NCI-H2227 (cell line): ENCODE data around the gene SEZ6L.

Experiments used
- DNase-seq: peaks from one replicate; lab custom pipeline; 2025; ENCODE audit not compliant: unreplicated experiment; lab: John Stamatoyannopoulos, UW

Gene SEZ6L

GRCh38 chr22:26239581-26239980 lies 70.3 kb downstream of the SEZ6L start:
- no peak for DNase-seq

- DNase-seq: no peak
Observed at GRCh38 chr22:26241361-26241760, 72.1 kb downstream of the SEZ6L start.

- peak; percentile 17 for DNase-seq
Observed at GRCh38 chr22:26245001-26245400, 75.7 kb downstream of the SEZ6L start.

DNA sequence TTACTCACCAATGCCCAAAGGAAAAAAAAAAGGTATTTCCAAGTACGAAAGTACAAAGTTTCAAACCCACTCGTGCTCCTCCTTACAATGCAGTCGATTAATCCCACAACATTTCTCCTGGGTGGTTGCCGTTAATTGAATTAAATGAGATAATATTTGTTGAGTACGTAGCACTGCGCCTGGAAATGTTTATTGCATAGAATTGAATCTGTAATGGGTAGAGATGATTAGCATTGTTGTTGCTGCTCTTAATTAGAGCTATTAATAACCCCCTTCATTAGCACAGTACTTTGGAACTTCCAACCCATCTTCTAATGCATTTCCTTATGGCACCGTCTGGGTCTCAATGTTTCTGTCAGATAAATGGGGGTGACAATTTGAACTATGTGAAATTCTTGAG lies 77.3 kb downstream of the SEZ6L start:
- no peak for DNase-seq

DNA sequence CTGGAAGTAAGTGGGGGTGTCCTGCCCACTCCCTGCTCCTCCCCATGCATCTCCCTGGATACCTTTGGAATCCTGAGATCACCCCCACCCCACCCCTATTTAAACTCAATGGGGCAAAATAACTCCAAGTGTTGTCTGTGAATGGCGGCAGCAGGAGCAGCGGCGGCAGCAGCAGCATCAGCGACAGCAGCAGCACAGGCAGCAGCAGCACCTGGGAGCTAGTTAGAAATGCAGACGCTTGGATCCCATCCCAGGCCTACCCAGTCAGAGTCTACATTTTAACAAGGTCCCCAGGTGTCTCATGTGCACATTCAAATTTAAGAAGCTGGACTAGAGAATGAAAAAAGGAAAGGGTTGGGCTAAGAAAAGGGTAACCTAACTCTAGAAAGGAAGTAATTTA lies 82.6 kb downstream of the SEZ6L start:
- DNase-seq: no peak

DNA sequence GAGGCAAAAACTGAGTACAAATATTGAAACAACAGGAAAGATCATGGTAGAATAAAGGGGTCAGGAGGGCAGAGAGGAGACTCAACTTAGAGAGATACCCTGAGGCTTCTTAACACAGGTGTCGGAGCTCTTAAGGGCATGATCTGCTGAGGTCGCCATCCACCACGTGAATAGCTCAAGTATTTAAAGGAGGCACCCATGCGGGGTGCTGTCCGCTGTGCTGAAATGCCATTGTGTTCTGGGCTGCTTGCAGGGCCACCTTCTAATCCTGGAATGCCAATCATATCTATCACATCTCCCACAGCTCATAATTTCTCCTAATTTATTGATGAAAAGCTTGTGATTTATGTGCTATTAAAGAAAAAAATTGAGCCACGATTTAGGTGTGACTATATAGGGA lies 90.2 kb downstream of the SEZ6L start:
- DNase-seq: no peak

GRCh38 chr22:26264162-26264561 lies 94.9 kb downstream of the SEZ6L start:
- no peak for DNase-seq

DNA sequence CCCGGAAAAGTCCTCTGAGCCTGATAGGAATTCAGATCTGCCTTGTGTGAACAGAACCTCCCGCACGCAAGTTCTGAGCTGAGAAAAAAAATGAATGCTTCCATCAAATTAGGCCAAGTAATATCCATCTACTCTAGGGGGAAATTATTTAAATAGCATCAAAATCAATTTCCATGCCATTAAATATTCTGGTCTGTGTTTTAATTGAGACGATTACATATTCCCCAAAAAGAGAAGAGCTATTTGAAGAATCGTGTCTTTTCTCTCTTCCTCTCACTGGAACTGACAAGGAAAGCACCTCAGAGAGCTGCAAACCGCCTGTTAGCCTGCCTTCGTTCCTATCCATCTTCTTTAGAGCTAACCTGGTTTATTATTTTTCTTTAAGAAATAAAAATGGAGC lies 96.0 kb downstream of the SEZ6L start:
- no peak for DNase-seq

DNA sequence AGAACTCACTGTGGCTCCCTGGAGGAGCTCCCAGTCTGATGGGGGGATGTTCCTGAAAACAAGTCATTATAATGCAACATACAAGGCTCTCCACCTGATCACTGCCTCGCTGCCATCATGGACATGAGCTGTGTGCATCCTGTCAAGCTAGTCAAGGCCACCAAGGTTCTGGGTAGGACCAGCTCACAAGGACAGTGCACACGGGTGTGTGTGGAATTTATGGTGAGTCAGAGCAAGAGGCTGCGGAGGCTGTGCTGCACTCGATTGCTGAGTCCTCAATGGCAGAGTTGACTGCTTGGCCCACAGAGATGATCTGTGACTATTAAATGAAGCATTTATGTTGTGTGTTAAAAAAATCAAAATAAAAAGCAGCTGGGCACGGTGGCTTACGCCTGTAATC lies 96.6 kb downstream of the SEZ6L start:
- DNase-seq: no peak

DNA sequence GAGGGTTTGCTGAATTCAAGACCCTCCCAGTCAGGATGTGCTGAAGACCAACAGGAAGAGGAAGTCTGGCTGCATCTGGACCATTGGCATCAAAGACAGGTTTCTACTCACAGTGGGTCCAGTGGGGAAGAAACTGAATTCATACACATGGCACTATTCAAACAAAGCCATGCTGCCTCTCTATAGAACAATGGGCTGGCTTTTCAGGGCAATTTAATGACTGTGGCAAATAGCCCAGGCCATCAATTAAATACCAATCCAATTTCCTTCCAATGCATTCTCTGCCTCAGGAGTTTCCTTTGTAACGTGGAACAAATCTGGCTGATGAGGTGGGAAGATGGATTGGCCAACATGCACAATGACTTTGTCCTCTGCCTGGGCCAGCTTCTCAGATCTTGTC lies 98.6 kb downstream of the SEZ6L start:
- DNase-seq: no peak

- no peak for DNase-seq
Observed at GRCh38 chr22:26269572-26269971, 100.3 kb downstream of the SEZ6L start.

DNA sequence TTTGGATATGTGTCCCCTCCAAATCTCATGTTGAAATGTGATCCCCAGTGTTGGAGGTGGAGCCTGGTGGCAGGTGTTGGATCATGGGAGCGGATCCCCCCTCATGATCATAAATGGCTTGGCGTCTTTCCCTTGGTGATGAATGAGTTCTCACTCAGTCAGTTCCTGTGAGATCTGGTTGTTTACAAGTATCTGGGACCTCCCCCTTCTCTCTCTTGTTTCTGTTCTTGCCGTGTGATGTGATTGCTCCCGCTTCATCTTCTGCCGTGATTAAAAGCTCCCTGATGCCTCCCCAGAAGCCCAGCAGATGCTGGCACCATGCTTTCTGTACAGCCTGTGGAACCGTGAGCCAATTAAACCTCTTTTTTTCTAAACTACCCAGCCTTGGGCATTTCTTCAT lies 102.2 kb downstream of the SEZ6L start:
- DNase-seq: no peak

GRCh38 chr22:26273011-26273675 lies 103.9 kb downstream of the SEZ6L start:
- DNase-seq: no peak

GRCh38 chr22:26276529-26277160 lies 107.4 kb downstream of the SEZ6L start:
- DNase-seq: peak; percentile 22

DNA sequence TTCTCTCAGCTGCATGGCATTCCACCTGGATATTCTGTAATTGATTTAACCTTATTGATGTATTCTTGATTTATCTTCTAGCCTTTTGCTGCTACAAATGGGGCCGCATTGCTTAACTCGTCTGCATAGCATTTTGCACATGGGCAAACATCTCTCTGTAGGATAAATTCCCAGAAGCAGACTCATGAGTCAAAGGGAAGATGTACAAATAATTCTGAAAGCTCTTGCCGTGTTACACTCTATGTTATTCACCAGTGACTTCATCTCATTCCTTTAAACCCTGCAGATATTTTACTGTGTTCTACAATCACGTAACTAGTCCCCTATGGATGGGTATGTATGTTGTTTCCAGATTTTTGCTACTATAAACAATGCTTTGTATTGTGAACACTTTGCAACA lies 112.7 kb downstream of the SEZ6L start:
- no peak for DNase-seq

DNA sequence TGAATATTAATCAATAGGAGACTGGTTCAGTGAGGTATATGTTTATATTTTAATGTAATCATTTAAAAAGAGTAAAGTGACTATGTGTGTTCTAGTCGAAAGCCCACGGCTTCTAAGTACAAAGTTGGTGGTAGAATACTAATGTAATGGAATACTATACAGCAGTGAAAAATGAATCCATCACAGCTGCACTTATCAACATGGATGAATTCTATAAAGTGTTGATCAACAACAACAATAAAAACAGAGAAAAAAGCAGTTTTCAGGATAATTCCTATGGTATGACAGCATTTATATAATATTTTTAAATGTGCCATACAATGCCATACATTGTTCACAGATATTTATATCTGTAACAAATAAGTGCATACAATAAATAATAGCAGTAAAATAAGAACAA lies 114.1 kb downstream of the SEZ6L start:
- DNase-seq: no peak

DNA sequence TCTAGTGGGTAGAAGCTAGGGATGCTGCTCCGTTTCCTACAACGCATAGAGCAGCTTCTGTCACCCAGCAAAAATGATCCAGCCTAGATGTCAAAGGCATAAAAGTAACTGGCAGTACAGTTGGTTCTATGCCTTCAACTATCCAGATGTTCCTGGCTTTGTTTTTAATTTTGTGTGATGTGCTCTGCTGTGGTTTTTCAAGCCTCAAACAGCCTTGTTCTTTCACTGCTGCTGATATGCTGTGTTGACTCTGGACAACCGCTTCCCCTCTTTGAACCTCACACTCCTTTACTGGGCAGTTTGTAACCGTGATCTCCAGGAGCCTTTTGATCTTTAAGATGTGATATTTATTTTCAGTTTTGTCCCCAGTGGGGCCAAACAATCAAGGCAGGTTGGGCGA lies 116.4 kb downstream of the SEZ6L start:
- no peak for DNase-seq

DNA sequence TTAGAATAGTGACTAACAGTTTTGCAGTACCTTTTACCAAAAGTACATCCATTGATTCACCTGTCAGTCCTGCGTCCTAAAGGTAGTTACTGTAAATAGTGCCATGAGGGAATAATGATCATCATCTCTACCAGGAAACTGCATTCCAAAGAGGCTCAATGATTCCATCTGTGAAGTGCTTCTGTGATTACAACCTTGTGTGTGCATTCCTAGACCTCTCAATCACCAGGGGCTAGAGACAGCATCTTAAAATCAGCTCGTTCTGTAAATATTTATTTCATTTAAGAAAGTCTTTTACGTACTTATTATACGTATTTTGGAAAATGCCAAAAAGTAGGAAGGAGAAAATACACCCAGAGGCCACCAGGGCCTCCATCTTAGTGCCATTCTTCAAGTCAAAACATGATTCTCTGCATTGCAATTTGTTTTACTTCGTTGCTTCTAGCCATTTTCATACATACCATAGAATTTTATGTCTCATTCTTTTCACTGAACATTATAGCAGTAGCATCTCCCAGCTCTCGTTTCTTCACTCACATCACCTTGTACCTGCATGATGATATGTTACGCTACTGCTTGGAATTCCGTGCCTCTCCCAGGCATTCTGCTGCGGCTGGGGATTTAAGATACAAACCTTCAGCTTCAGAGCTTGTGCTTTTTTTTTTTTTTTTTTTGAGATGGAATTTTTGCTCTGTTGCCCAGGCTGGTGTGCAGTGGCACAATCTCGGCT lies 117.0 kb downstream of the SEZ6L start:
- no peak for DNase-seq

DNA sequence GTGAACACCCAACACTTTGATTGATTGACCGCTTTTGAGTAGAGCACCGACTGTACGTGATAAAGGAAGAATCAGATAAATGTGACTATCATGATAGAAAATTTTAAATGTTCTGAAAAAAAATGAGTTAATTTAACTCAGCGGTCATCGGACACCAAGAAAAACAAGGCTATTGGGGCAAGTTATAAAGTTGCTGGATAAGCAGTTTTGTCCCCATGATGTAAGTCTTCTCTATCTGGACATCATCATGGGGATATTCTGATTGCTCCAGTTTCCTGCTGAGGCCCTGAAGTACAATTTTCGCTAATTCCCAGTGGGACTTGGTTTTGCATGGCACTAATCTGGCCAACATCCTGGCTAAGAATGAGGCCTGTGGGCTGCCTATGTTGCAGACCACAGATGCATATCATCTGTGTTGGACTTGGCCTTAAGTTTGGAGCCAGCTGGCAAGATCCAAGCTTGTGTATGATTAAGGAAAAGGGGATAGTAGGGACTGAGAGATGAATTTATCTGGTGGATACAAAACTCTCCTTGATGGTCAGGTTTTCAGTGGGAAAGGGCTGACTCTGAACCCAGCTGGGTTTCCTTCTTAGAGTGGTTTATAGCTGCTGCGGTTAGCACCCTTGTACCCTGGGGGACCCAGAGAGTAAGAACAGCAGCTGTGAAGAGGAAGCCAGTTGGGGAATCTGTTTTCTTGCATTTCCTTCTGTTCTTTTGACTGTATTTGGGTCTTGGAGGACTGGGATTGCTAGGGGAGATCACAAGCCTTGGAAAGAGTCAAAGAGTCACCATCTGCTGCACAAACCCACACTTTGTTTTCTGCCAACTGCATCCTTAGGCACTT lies 118.3 kb downstream of the SEZ6L start:
- no peak for DNase-seq

- DNase-seq: no peak
Observed at GRCh38 chr22:26289611-26290101, 120.4 kb downstream of the SEZ6L start.

- DNase-seq: no peak
Observed at GRCh38 chr22:26291940-26292666, 122.8 kb downstream of the SEZ6L start.
